CD4-positive, alpha-beta T cell treated with Interleukin-2 at 100 ng/mL for 4 hours (primary cell): ENCODE measurements around the gene ARMC6.

Source experiments
- DNase-seq: peaks from one replicate; pipeline ENCODE4 v3.0.0-alpha.2; 2020; ENCODE audit warnings: low spot score

The ARMC6 gene

GRCh38 chr19:19107654-19108053, 74.3 kb downstream of the ARMC6 start:
- no peak for DNase-seq
